GM12878 (cell line): ENCODE measurements around the gene DIAPH1. TPM values are rescaled to one million over a fixed set of nuclear protein-coding genes. Genes with fewer than 3 reads are reported as not detected.

Experiments
- ATAC-seq: fragments of 200-7000 bp; cut with Tn5 transposase; 3 replicates; pipeline ENCODE4 v1.9.1; 2020; ENCODE audit warnings: mild to moderate bottlenecking, moderate library complexity
- BruUV-seq: library from RNA; stranded (reverse); fragments of 400-500 nt; replicated peaks from 2 replicates; lab custom pipeline; 2021; lab: Mats Ljungman, UMichigan
- CTCF ChIA-PET: fragments of 300-600 bp; sonication (Branson Sonifier 250); formaldehyde crosslinking; extraction: SDS; loops from one replicate; lab custom pipeline; 2021; ENCODE audit warnings: inconsistent platforms; lab: Yijun Ruan, JAX
- POLR2A ChIA-PET: fragments of 350-600 bp; formaldehyde crosslinking; extraction: SDS; loops from one replicate; lab custom pipeline; 2021; ENCODE audit warnings: inconsistent platforms; lab: Charles Lee
- RAD21 ChIA-PET: fragments of 300-600 bp; sonication (Branson Sonifier 250); formaldehyde crosslinking; loops from one replicate; lab custom pipeline; 2023; ENCODE audit warnings: antibody characterized with exemption; ENCODE audit not compliant: unreplicated experiment; lab: Charles Lee
- SMC1A ChIA-PET: fragments of 300-600 bp; sonication (Branson Sonifier 250); formaldehyde crosslinking; loops from one replicate; lab custom pipeline; 2023; ENCODE audit not compliant: unreplicated experiment, uncharacterized antibody; lab: Charles Lee
- DNase-seq: peaks from one replicate; pipeline ENCODE4 v3.0.0-alpha.2; 2011; ENCODE audit warnings: low read depth, low spot score
- FAIRE-seq: peaks from 3 replicates; lab custom pipeline; 2011; peaks lifted over from hg19 to GRCh38; lab: Jason Lieb, UNC
- H2AFZ ChIP-seq: 2 replicates; pipeline ENCODE4 v1.6.0; 2011; ENCODE audit warnings: low read depth, low read length, control low read depth; ENCODE audit not compliant: control insufficient read depth
- H3K27ac ChIP-seq: 2 replicates; pipeline ENCODE4 v1.5.1; 2011; ENCODE audit warnings: control low read depth; ENCODE audit not compliant: control insufficient read depth, insufficient read depth
- H3K27me3 ChIP-seq, 2 experiments: replicated peaks in 1 of 2; 2 replicates each; pipeline versions ENCODE4 v1.6.0 to v1.6.1; 2011; ENCODE audit warnings: low read length in 1 of 2; ENCODE audit not compliant: control insufficient read depth in 2 of 2, insufficient read depth in 2 of 2
- H3K36me3 ChIP-seq, 2 experiments: 2 replicates each; pipeline ENCODE4 v1.5.1; 2011; ENCODE audit warnings: low read length in 1 of 2; ENCODE audit not compliant: control insufficient read depth in 2 of 2, insufficient read depth in 2 of 2
- H3K4me1 ChIP-seq: 2 replicates; pipeline ENCODE4 v1.6.1; 2011; ENCODE audit warnings: mild to moderate bottlenecking, low read length, moderate library complexity, mixed read lengths; ENCODE audit not compliant: control insufficient read depth, insufficient read depth
- H3K4me2 ChIP-seq: 2 replicates; pipeline ENCODE4 v1.6.0; 2011; ENCODE audit warnings: control low read depth; ENCODE audit not compliant: control insufficient read depth, insufficient read depth
- H3K4me3 ChIP-seq: fragments of 200-600 bp; sonication (generic); 2 replicates; pipeline ENCODE4 v1.5.1; 2016
- H3K79me2 ChIP-seq: 2 replicates; pipeline ENCODE4 v1.6.0; 2011; ENCODE audit warnings: low read length; ENCODE audit not compliant: control insufficient read depth, insufficient read depth
- H3K9ac ChIP-seq: 2 replicates; pipeline ENCODE4 v1.8.0; 2011; ENCODE audit warnings: low read length, control low read depth, mixed read lengths; ENCODE audit not compliant: control insufficient read depth, insufficient read depth
- H3K9me3 ChIP-seq: replicated peaks from 3 replicates; pipeline ENCODE4 v1.5.1; 2011; ENCODE audit warnings: mild to moderate bottlenecking, low read length; ENCODE audit not compliant: control insufficient read depth, insufficient read depth
- H4K20me1 ChIP-seq: 2 replicates; pipeline ENCODE4 v1.6.0; 2011; ENCODE audit not compliant: control insufficient read depth, insufficient read depth
- ATF2 ChIP-seq: IDR thresholded peaks from 2 replicates; pipeline ENCODE4 v1.6.1; 2012; ENCODE audit warnings: low read length, inconsistent platforms
- BRCA1 ChIP-seq: IDR thresholded peaks from 2 replicates; pipeline ENCODE4 v1.6.1; 2011; ENCODE audit warnings: low read depth, low read length, improper control_type of control experiment
- CEBPB ChIP-seq, 2 experiments: fragments of 150-350 bp in 1 of 2; IDR thresholded peaks; 2 replicates each; pipeline ENCODE4 v1.6.1; 2012 to 2014; ENCODE audit warnings: low read depth in 2 of 2, low read length in 2 of 2, borderline replicate concordance in 1 of 2, inconsistent platforms in 1 of 2
- FOXK2 ChIP-seq: fragments of 450-650 bp; IDR thresholded peaks from 2 replicates; pipeline ENCODE4 v1.6.1; 2017; ENCODE audit warnings: mild to moderate bottlenecking, moderate library complexity
- MEF2A ChIP-seq: IDR thresholded peaks from 2 replicates; pipeline ENCODE4 v1.6.1; 2011; ENCODE audit warnings: low read depth, mild to moderate bottlenecking, low read length, moderate library complexity; ENCODE audit not compliant: insufficient read depth
- NR2C2 ChIP-seq: IDR thresholded peaks from 2 replicates; pipeline ENCODE4 v1.6.1; 2011; ENCODE audit warnings: borderline replicate concordance, low read depth; ENCODE audit not compliant: control insufficient read depth, insufficient read length
- PAX8 ChIP-seq: fragments of 450-650 bp; IDR thresholded peaks from 2 replicates; pipeline ENCODE4 v1.6.1; 2017; ENCODE audit warnings: mild to moderate bottlenecking, moderate library complexity
- PKNOX1 ChIP-seq: fragments of 450-650 bp; IDR thresholded peaks from 2 replicates; pipeline ENCODE4 v1.6.1; 2016; ENCODE audit warnings: mild to moderate bottlenecking
- RAD21 ChIP-seq: IDR thresholded peaks from 2 replicates; pipeline ENCODE4 v1.6.1; 2011; ENCODE audit warnings: mild to moderate bottlenecking, low read depth, low read length, moderate library complexity; ENCODE audit not compliant: insufficient read depth
- RUNX3 ChIP-seq: IDR thresholded peaks from 2 replicates; pipeline ENCODE4 v1.6.1; 2012; ENCODE audit warnings: low read length, inconsistent platforms
- SIN3A ChIP-seq: IDR thresholded peaks from 2 replicates; pipeline ENCODE4 v1.6.1; 2012; ENCODE audit warnings: low read depth, low read length, improper control_type of control experiment
- TAF1 ChIP-seq: IDR thresholded peaks from 2 replicates; pipeline ENCODE4 v1.6.1; 2011; ENCODE audit warnings: mild to moderate bottlenecking, low read depth, low read length, borderline replicate concordance
- ZNF274 ChIP-seq: IDR thresholded peaks from one replicate; pipeline ENCODE4 v1.8.0; 2011; ENCODE audit not compliant: insufficient read length, insufficient read depth
- WGBS: methylation state at CpG from one replicate; pipeline ENCODE4 v1.1.6; 2016; ENCODE audit warnings: low lambda C conversion rate; ENCODE audit not compliant: insufficient replicate concordance, insufficient coverage; ENCODE audit errors: missing lambda C conversion rate; 5-methylcytosine and 5-hydroxymethylcytosine counted together
- in situ Hi-C: fragments of 300-500 bp; cut with MboI; formaldehyde crosslinking; loops from 9 replicates; pipeline ENCODE4 v1.14.3; 2018; ENCODE audit warnings: mixed read lengths
- intact Hi-C: fragments of 100-400 bp; cut with micrococcal nuclease; formaldehyde crosslinking; loops from one replicate; pipeline ENCODE4 v1.14.2; 2022; ENCODE audit not compliant: unreplicated experiment
- polyA plus RNA-seq, 11 experiments: library from polyadenylated mRNA; depleted of rRNA in 4 of 11; unstranded in 6 of 11; stranded (reverse) in 5 of 11; fragments of >200 nt; fragmentation: Nextera tagmentation in 4 of 11; fragmentation: Illumina TruSeq in 1 of 11; extraction: Ambion mirVana in 4 of 11; extraction: Trizol in 1 of 11; gene quantifications; 1 replicate in 1 of 11; 2 replicates in 10 of 11; pipeline versions ENCODE4 v1.2.1 to v1.2.3, GENCODE V29; 2011 to 2016; ENCODE audit warnings: inconsistent platforms in 2 of 11, missing spikeins in 2 of 11, low read depth in 1 of 11
- total RNA-seq, 4 experiments: library from RNA; depleted of rRNA in 3 of 4; stranded (reverse); fragments of >200 nt in 3 of 4; fragmentation: Illumina TruSeq in 1 of 4; extraction: Trizol in 1 of 4; gene quantifications; 2 replicates each; pipeline versions ENCODE4 v1.2.1 to v1.2.3, GENCODE V29; 2013 to 2021

Gene DIAPH1
- total and polyA plus RNA-seq, 10 of the 15 experiments (the other 5 are each of a cell fraction or from before 2014, with no cell fraction given), result 37.8 to 168 (median 59.0) TPM

GRCh38 chr5:141495453-141495811 is 123.4 kb downstream of the DIAPH1 start:
- BruUV-seq, result no TSS peak
- H3K4me2 ChIP-seq, result no peak overlapping the region
- 95% methylated on average over 8 of the region's 8 CpGs for WGBS
- ChIA-PET POLR2A (interaction anchor here (0.6 kb wide), 1 partner anchor 13 kb away, joined by 3 read pairs; no protein-coding TSS in a partner anchor), SMC1A (no interaction called here), RAD21 (no interaction called here), CTCF (no interaction called here)
- no peaks in the 10 kb centered on the region for H3K79me2 ChIP-seq
- H3K27me3 ChIP-seq, result no peaks in the 10 kb centered on the region; a peak in 1 of 4 replicates
- no peak overlapping the region for H3K9ac ChIP-seq
- ATAC-seq (no peak), FAIRE-seq (no peak), DNase-seq (no peak)
- H2AFZ ChIP-seq, result no peak overlapping the region; the same call in 1 of the 2 replicates
- intact Hi-C loops, result no loop called here
- peaks cover 24% of the 10 kb centered on the region for H3K4me1 ChIP-seq
- no peak overlapping the region for H3K4me3 ChIP-seq
- H3K27ac ChIP-seq, result no peak overlapping the region
- H3K9me3 ChIP-seq, result no peaks in the 10 kb centered on the region; the same call in 2 of the 3 replicates
- H3K36me3 ChIP-seq, result no peaks in the 10 kb centered on the region
- no peak for TF ChIP-seq CEBPB (IDR thresholded peaks at IDR 0.05; ENCODE audit: borderline replicate concordance in 1 of 2, low read depth in 2 of 2, low read length in 2 of 2)
- in situ Hi-C loops, result no loop called here
- H4K20me1 ChIP-seq, result no peaks in the 10 kb centered on the region

DNA sequence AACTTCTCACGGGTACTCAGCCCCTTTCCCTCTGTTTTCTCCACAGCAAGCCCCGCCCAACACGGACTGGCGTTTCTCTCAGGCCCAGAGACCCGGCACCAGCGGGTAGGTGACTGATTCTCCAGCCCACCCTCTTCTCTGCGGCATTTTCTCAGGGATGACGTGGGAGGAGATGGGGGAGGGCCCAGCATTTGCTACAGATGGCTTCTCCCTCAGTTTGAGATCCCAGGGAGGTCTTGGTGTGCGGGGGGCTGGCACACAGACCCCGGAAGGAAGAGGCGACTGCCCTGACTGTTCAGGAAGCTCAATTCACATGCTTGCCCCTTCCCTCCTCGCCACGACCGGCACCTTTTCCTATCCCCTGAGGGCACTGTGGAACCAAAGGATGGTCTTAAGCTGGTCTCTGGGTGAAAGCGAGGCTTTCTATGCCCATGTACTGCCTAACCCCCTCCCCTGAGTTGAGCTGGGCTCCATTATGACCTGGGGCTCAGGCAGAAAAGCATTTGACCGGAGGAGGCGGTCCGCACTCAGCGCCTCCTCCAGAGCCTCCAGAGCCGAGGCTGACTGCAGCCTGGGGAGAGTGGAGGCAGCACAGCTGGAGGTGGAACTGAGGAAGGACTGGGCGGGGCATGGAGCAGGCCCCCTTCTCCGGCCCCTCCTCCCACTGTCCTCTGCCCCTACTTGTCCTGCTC is 123.9 kb downstream of the DIAPH1 start:
- Histone ChIP-seq H3K4me3 (no peak overlapping the region), H3K4me2 (peak overlapping the region; percentile 25; the same call in 1 of the 2 replicates), H3K36me3 (no peaks in the 10 kb centered on the region), H3K4me1 (peaks cover 24% of the 10 kb centered on the region), H3K9ac (no peak overlapping the region), H3K79me2 (no peaks in the 10 kb centered on the region), H2AFZ (peak overlapping the region; percentile 34; the same call in 1 of the 2 replicates), H4K20me1 (no peaks in the 10 kb centered on the region), H3K9me3 (no peaks in the 10 kb centered on the region; the same call in 2 of the 3 replicates), H3K27ac (no peak overlapping the region), H3K27me3 (no peaks in the 10 kb centered on the region; a peak in 1 of 4 replicates)
- ChIA-PET CTCF (interaction anchor here (0.8 to 3.4 kb wide), 3 partner anchors 13 to 99 kb away, joined by 3 to 11 read pairs (median 4); no protein-coding TSS in a partner anchor), POLR2A (interaction anchor here (0.6 kb wide), 1 partner anchor 13 kb away, joined by 3 read pairs; no protein-coding TSS in a partner anchor), RAD21 (no interaction called here), SMC1A (no interaction called here)
- no peak for DNase-seq
- intact Hi-C loops, result no loop called here
- in situ Hi-C loops, result no loop called here
- no peak for FAIRE-seq
- 88% methylated on average over 21 of the region's 22 CpGs for WGBS
- ATAC-seq, result no peak
- BruUV-seq, result no TSS peak
- TF ChIP-seq RUNX3, result no peak
- no peak for TF ChIP-seq TAF1
- no peak for TF ChIP-seq MEF2A
- no peak for TF ChIP-seq RAD21
- no peak for TF ChIP-seq ZNF274
- TF ChIP-seq PKNOX1, result no peak
- TF ChIP-seq SIN3A, result no peak
- no peak for TF ChIP-seq ATF2
- TF ChIP-seq PAX8, result no peak
- no peak for TF ChIP-seq BRCA1
- TF ChIP-seq FOXK2, result no peak
- no peak for TF ChIP-seq NR2C2
